Limb (tissue), 2 donors: ENCODE data around the gene ADORA2A.
"Not testable (repeated sequence)": the region's sequence is repeated elsewhere in the genome, so short reads cannot be mapped to it uniquely, and the experiment has no call there.

Source experiments
- DNase-seq, 2 donors: peaks; one replicate each; pipeline ENCODE4 v3.0.0-alpha.2; 2016; ENCODE audit errors: extremely low spot score in 2 of 2

ADORA2A gene

GRCh38 chr22:24483976-24484545, 56.7 kb downstream of the ADORA2A start:
- no peak for DNase-seq

DNA sequence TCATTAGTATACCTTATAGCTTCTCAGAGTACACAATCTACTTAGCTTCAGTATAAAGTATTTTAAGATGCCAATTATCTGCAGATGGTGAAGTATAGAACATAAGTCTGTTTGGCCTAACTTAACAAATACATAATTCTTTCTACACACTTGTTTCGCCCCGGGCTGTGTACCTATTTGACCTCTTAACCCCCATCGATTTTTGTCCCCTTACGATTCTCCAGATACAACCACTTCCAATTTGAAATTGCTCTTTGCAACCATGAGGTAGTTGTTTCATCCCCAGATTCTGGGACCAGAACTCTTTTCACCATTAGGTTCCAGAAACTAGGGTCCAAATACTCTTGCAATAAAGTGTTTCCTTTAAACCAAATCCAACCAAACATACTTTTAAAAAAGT, 57.8 kb downstream of the ADORA2A start:
- DNase-seq = no peak

GRCh38 chr22:24485608-24486007, 58.2 kb downstream of the ADORA2A start:
- DNase-seq = peak in 1 of 2 donors; percentile 44

DNA sequence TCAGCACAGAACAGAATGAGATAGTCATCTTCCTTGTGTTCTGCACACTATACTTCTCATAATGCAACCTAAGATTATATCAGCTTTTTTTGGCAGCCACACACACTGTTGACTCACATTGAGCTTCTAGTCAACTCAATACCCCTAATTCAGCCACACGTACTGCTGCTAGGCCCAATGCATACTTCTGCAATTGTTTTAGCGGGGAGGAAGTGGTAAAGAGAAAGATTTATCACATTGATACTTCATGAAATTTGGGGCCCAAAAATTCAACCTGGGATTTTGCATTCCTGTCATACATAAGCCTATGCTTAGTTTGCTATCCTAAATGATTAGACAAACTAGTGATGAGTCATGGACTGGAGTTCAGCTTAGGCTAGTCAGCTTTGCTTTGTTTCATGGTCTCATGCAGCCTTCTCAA, 59.1 kb downstream of the ADORA2A start:
- DNase-seq = no peak

GRCh38 chr22:24489011-24489410, 61.6 kb downstream of the ADORA2A start:
- no peak for DNase-seq

GRCh38 chr22:24489434-24489833, 62.0 kb downstream of the ADORA2A start:
- DNase-seq = not testable (repeated sequence)
